Right atrium auricular region (tissue), 2 donors: ENCODE results near the gene YJU2. TPM values are rescaled to one million over a fixed set of nuclear protein-coding genes. Genes with fewer than 3 reads are reported as not detected.
"Not testable (repeated sequence)": the region's sequence is repeated elsewhere in the genome, so short reads cannot be mapped to it uniquely, and the experiment has no call there.

Source experiments
- DNase-seq: peaks from one replicate; pipeline ENCODE4 v3.0.0-alpha.2; 2019; ENCODE audit warnings: low spot score
- H3K27ac ChIP-seq, 2 donors: fragments of 200-600 bp; sonication (generic); 1 replicate in 1 of 2; 2 replicates in 1 of 2; pipeline ENCODE4 v1.5.1; 2016 to 2019
- H3K27me3 ChIP-seq, 2 donors: fragments of 200-600 bp; sonication (generic); one replicate each; pipeline versions ENCODE4 v1.5.1 to v1.6.0; 2017 to 2019
- H3K36me3 ChIP-seq: fragments of 200-600 bp; sonication (generic); one replicate; pipeline ENCODE4 v1.5.1; 2016
- H3K4me1 ChIP-seq, 2 donors: fragments of 200-600 bp; sonication (generic); one replicate each; pipeline versions ENCODE4 v1.5.1 to v1.6.0; 2017 to 2019
- H3K4me3 ChIP-seq, 2 donors: fragments of 200-600 bp; sonication (generic); 1 replicate in 1 of 2; 2 replicates in 1 of 2; pipeline ENCODE4 v1.5.1; 2017 to 2019; ENCODE audit warnings: mild to moderate bottlenecking in 1 of 2, moderate library complexity in 1 of 2
- H3K9me3 ChIP-seq, 2 donors: fragments of 200-600 bp; sonication (generic); one replicate each; pipeline ENCODE4 v1.5.1; 2019
- total RNA-seq, 2 donors: library from RNA; depleted of rRNA; stranded (reverse); fragments of >200 nt; gene quantifications; one replicate each; pipeline ENCODE4 v1.1.0, GENCODE V29; 2016
- TF ChIP-seq, protein P1 (sequence below), 2 donors: fragments of 200-600 bp; sonication (generic); IDR thresholded peaks; one replicate each; pipeline ENCODE4 v1.5.1; 2019; ENCODE audit warnings: antibody characterized with exemption in 2 of 2

Gene YJU2
- total RNA-seq, 2 donors from 2014 or later = 9.1 to 17.6 TPM

DNA sequence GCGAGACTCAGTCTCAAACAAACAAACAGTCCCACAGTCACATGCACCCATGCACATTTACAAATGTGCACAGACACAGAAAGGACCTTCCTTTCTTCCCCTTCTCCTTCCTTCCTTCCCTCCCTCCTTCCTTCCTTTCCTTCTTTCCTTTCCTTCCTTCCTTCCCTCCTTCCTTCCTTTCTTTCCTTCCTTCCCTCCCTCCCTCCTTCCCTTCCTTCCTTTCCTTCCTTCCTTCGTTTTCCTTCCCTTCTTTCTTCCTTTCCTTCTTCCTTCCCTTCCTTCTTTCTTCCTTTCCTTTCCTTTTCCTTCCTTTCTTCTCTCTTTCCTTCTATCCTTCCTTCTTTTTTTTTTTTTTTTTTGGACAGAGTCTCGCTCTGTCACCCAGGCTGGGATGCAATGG lies 33.8 kb upstream of the YJU2 start:
- H3K27ac ChIP-seq = no peak overlapping the region
- no peak overlapping the region for H3K4me3 ChIP-seq
- no peaks in the 10 kb centered on the region for H3K9me3 ChIP-seq
- TF ChIP-seq, protein P1, sequence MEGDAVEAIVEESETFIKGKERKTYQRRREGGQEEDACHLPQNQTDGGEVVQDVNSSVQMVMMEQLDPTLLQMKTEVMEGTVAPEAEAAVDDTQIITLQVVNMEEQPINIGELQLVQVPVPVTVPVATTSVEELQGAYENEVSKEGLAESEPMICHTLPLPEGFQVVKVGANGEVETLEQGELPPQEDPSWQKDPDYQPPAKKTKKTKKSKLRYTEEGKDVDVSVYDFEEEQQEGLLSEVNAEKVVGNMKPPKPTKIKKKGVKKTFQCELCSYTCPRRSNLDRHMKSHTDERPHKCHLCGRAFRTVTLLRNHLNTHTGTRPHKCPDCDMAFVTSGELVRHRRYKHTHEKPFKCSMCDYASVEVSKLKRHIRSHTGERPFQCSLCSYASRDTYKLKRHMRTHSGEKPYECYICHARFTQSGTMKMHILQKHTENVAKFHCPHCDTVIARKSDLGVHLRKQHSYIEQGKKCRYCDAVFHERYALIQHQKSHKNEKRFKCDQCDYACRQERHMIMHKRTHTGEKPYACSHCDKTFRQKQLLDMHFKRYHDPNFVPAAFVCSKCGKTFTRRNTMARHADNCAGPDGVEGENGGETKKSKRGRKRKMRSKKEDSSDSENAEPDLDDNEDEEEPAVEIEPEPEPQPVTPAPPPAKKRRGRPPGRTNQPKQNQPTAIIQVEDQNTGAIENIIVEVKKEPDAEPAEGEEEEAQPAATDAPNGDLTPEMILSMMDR (IDR thresholded peaks at IDR 0.05) = no peak
- H3K4me1 ChIP-seq = no peaks in the 10 kb centered on the region
- no peaks in the 10 kb centered on the region for H3K36me3 ChIP-seq
- no peaks in the 10 kb centered on the region for H3K27me3 ChIP-seq
- no peak for DNase-seq

DNA sequence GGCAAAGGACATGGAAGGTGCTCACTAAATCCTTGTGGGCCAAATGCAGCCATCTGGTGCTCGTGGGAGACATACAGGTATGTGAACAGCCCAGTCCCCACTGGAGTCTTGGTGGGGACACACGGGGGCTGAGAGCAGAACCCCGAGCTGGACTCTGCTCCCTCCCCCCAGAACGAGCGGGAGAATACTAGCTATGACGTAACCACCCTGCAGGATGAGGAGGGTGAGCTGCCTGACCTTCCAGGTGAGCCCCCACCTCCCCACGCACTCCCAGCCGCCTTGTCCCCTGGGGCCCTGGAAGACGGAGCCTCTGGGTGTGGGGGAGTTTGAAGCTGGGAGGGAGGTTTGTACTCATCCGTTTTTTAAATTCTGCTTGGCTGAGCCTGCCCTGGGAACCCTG lies 31.1 kb upstream of the YJU2 start:
- H3K4me1 ChIP-seq = no peaks in the 10 kb centered on the region
- H3K27me3 ChIP-seq = no peaks in the 10 kb centered on the region
- H3K4me3 ChIP-seq = no peak overlapping the region
- no peaks in the 10 kb centered on the region for H3K36me3 ChIP-seq
- DNase-seq = no peak
- no peaks in the 10 kb centered on the region for H3K9me3 ChIP-seq
- H3K27ac ChIP-seq = no peak overlapping the region
- TF ChIP-seq, protein P1 (IDR thresholded peaks at IDR 0.05) = no peak

DNA sequence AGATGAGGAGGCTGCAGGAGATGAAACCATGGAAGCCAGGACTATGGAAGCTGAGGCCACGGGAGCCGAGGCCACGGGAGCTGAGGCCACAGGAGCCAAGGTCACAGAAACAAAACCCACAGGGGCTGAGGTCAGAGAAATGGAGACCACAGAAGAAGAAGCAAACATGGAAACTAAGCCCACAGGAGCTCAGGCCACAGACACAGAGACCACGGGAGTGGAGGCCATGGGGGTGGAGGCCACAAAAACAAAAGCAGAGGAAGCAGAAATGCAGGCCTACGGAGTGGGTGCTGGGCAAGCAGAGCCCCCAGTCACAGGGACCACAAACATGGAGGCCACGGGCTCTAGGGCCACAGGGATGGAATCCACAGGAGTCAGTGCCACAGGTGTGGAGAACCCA lies 30.0 kb upstream of the YJU2 start:
- no peak overlapping the region for H3K27ac ChIP-seq
- no peak overlapping the region for H3K4me3 ChIP-seq
- H3K4me1 ChIP-seq = no peaks in the 10 kb centered on the region
- no peaks in the 10 kb centered on the region for H3K27me3 ChIP-seq
- TF ChIP-seq, protein P1 (IDR thresholded peaks at IDR 0.05) = no peak
- H3K9me3 ChIP-seq = no peaks in the 10 kb centered on the region
- H3K36me3 ChIP-seq = no peaks in the 10 kb centered on the region
- DNase-seq = no peak

DNA sequence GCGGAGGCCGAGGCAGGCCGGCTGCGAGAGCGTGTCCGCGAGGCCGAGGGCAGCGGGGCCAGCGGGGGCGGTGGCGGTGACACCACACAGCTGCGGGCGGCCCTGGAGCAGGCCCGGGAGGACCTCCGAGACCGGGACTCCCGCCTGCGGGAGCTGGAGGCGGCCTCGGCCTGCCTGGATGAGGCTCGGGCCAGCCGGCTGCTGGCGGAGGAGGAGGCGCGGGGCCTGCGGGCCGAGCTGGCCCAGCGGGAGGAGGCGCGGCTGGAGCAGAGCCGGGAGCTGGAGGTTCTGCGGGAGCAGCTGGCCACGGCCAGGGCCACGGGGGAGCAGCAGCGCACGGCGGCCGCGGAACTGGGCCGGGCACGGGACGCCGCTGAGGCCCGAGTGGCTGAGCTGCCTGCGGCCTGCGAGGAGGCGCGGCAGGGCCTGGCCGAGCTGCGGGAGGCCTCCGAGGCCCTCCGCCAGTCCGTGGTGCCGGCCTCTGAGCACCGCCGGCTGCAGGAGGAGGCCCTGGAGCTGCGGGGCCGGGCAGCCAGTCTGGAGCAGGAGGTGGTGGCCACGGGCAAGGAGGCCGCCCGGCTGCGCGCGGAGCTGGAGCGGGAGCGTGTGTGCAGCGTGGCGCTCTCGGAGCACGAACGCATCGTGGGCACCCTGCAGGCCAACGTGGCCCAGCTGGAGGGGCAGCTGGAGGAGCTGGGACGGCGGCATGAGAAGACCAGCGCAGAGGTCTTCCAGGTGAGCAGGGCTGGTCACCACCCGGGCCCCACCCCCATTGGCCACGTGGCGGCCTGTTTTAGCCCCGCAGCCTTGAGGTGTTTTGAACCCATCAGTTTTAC lies 29.2 kb upstream of the YJU2 start:
- H3K27ac ChIP-seq = no peak overlapping the region
- no peaks in the 10 kb centered on the region for H3K36me3 ChIP-seq
- no peak overlapping the region for H3K4me3 ChIP-seq
- DNase-seq = no peak
- no peaks in the 10 kb centered on the region for H3K4me1 ChIP-seq
- TF ChIP-seq, protein P1 (IDR thresholded peaks at IDR 0.05) = no peak
- no peaks in the 10 kb centered on the region for H3K9me3 ChIP-seq
- H3K27me3 ChIP-seq = no peaks in the 10 kb centered on the region

DNA sequence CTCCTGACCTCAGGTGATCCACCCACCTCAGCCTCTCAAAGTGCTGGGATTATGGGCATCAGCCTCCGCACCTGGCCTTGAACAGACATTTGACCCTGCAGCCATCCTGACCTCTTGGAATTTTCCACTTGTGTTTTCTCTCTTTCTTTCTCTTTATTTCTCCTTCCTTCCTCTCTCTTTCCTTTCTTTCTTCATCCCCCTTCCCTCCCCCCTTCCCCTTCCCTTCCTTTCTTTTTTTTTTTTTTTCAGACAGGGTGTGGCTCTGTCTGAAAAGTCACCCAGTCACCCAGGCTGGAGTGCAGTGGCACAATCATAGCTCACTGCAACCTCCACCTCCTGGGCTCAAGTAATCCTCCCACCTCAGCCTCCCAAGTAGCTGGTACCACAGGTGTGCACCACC lies 28.4 kb upstream of the YJU2 start:
- not testable (repeated sequence) for H3K4me1 ChIP-seq, H3K36me3 ChIP-seq, H3K9me3 ChIP-seq, DNase-seq, H3K27ac ChIP-seq, H3K4me3 ChIP-seq, H3K27me3 ChIP-seq

DNA sequence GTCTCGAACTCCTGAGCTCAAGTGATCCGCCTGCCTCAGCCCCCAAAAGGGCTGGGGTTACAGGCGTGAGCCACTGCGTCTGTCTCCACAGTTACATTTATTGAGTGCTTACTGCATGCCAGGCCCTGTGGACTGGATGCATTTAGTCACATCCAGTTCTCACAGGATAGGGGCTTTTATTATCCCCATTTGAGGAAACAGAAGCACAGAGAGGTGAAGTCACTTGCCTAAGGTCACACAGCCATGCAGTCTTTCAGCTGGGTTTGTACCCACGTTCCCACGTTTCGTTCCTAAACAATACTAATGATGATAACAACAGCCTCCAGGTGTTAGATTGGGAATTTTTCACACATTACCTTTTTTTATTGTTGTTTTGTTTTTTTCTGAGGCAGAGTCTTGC lies 26.7 kb upstream of the YJU2 start:
- Histone ChIP-seq H3K9me3 (no peaks in the 10 kb centered on the region), H3K27me3 (no peaks in the 10 kb centered on the region), H3K4me1 (no peaks in the 10 kb centered on the region), H3K27ac (no peak overlapping the region), H3K4me3 (no peak overlapping the region), H3K36me3 (no peaks in the 10 kb centered on the region)
- DNase-seq = no peak
- TF ChIP-seq, protein P1 (IDR thresholded peaks at IDR 0.05) = no peak
